ENCODE results near the gene ANKRD53. TPM values are rescaled to one million over a fixed set of nuclear protein-coding genes. Genes with fewer than 3 reads are reported as not detected.

The ANKRD53 gene
- total and polyA plus RNA-seq, 2 donors (not counting 3 experiments of a cell fraction or from before 2014, with no cell fraction given) = 1.3 to 1.4 TPM

GRCh38 chr2:70979180-70979488 lies 704 bp downstream of the ANKRD53 start:
- TF ChIP-seq MYC (IDR thresholded peaks at IDR 0.05; ENCODE audit: low read depth, low read length) = no peak
- TF ChIP-seq JUN (IDR thresholded peaks at IDR 0.05; ENCODE audit: borderline replicate concordance, insufficient read depth, insufficient read length, low read depth) = no peak
- TF ChIP-seq GATA2 (IDR thresholded peaks at IDR 0.05; ENCODE audit: insufficient read depth, insufficient read length, low read depth, low read length) = no peak
- TF ChIP-seq POLR2AphosphoS5 (IDR thresholded peaks at IDR 0.05; ENCODE audit: insufficient read depth, low read depth, low read length) = no peak
- no peak for TF ChIP-seq MAX (IDR thresholded peaks at IDR 0.05; ENCODE audit: insufficient read depth, insufficient read length)
- no peak for TF ChIP-seq POLR2A (IDR thresholded peaks at IDR 0.05; ENCODE audit: low read depth, low read length)
- no peak for TF ChIP-seq EZH2 (IDR thresholded peaks at IDR 0.05; ENCODE audit: borderline replicate concordance, low read depth, low read length, severe bottlenecking)
- no peak for TF ChIP-seq CTCF (IDR thresholded peaks at IDR 0.05; ENCODE audit: extremely low read depth in 1 of 2, insufficient read depth in 1 of 2, low read depth in 1 of 2, low read length in 2 of 2)
- TF ChIP-seq FOS (IDR thresholded peaks at IDR 0.05; ENCODE audit: borderline replicate concordance, insufficient read depth, low read length) = no peak
- H3K4me2 ChIP-seq (ENCODE audit: insufficient read depth, low read length) = peak overlapping the region; percentile 78
- no peak overlapping the region for H3K27ac ChIP-seq (ENCODE audit: insufficient read depth, low read depth, low read length)
- no peaks in the 10 kb centered on the region for H3K9me1 ChIP-seq (replicated peaks; ENCODE audit: control insufficient read depth, extremely low read depth, insufficient read depth, low read length)
- H2AFZ ChIP-seq (ENCODE audit: low read depth, low read length) = peak overlapping the region; percentile 98
- no TSS peak for BruUV-seq (replicated peaks)
- POLR2A ChIA-PET = no interaction called here
- H3K9me3 ChIP-seq (replicated peaks; ENCODE audit: control insufficient read depth, insufficient read depth, low read length) = no peaks in the 10 kb centered on the region
- H4K20me1 ChIP-seq (replicated peaks; ENCODE audit: control insufficient read depth, extremely low read depth, insufficient read depth, low read length) = no peaks in the 10 kb centered on the region
- H3K4me1 ChIP-seq (ENCODE audit: control insufficient read depth, extremely low read depth, insufficient read depth, low read length) = peaks cover 13% of the 10 kb centered on the region
- H3K79me2 ChIP-seq (ENCODE audit: control insufficient read depth, insufficient read depth, low read length) = no peaks in the 10 kb centered on the region
- H3K9ac ChIP-seq (replicated peaks; ENCODE audit: extremely low read depth, insufficient read depth, low read length) = peak overlapping the region; percentile 35
- no peak for DNase-seq (ENCODE audit: low read depth, low spot score)
- CTCF ChIA-PET = interaction anchor here (0.6 to 3.9 kb wide), 5 partner anchors 14 to 31 kb away, joined by 4 to 49 read pairs (median 5); no protein-coding TSS in a partner anchor
- dilution Hi-C loops (cut with MboI; ENCODE audit: extremely low pct_ligation_motif_present, low sequenced_read_pairs) (no loop called here), intact Hi-C loops (cut with micrococcal nuclease) (no loop called here)
- H3K4me3 ChIP-seq (replicated peaks in 1 of 3; ENCODE audit: insufficient read depth in 1 of 3, low read depth in 1 of 3, low read length in 3 of 3) = peak overlapping the region in 1 of 3 experiments; percentile 55
- peaks cover 4 to 5% of the 10 kb centered on the region in 2 experiments for H3K27me3 ChIP-seq (ENCODE audit: control insufficient read depth in 2 of 2, insufficient read depth in 2 of 2, low read length in 2 of 2)
- peak; percentile 21 for FAIRE-seq
- H3K36me3 ChIP-seq (ENCODE audit: control insufficient read depth in 2 of 2, extremely low read depth in 1 of 2, insufficient read depth in 2 of 2, low read length in 2 of 2) = no peaks in the 10 kb centered on the region

Data from endothelial cell of umbilical vein (primary cell).